Immature natural killer cell (primary cell): ENCODE results near the gene C11orf65. TPM values are rescaled to one million over a fixed set of nuclear protein-coding genes. Genes with fewer than 3 reads are reported as not detected.
"Not testable (repeated sequence)": the region's sequence is repeated elsewhere in the genome, so short reads cannot be mapped to it uniquely, and the experiment has no call there.

Experiments used
- DNase-seq, 3 donors: peaks; one replicate each; pipeline ENCODE4 v3.0.0; 2022; ENCODE audit warnings: mixed read lengths in 1 of 3
- H3K27ac Mint-ChIP-seq, 6 donors: one replicate each; pipeline ENCODE4 v1.8.0; 2020; ENCODE audit warnings: mixed read lengths in 6 of 6, mild to moderate bottlenecking in 5 of 6, inconsistent platforms in 4 of 6, moderate library complexity in 3 of 6
- H3K27me3 Mint-ChIP-seq, 3 donors: one replicate each; pipeline ENCODE4 v1.8.0; 2020 to 2021; ENCODE audit warnings: low read depth in 3 of 3, mild to moderate bottlenecking in 3 of 3, mixed read lengths in 3 of 3, moderate library complexity in 3 of 3, inconsistent platforms in 1 of 3
- H3K36me3 Mint-ChIP-seq, 3 donors: one replicate each; pipeline ENCODE4 v1.8.0; 2020; ENCODE audit warnings: mixed read lengths in 3 of 3, inconsistent platforms in 2 of 3, mild to moderate bottlenecking in 2 of 3
- H3K4me1 Mint-ChIP-seq, 2 donors: one replicate each; pipeline ENCODE4 v1.8.0; 2020; ENCODE audit warnings: inconsistent platforms in 2 of 2, mild to moderate bottlenecking in 2 of 2, mixed read lengths in 2 of 2, moderate library complexity in 1 of 2
- H3K4me3 Mint-ChIP-seq, 5 donors: one replicate each; pipeline ENCODE4 v1.8.0; 2020; ENCODE audit warnings: mild to moderate bottlenecking in 5 of 5, mixed read lengths in 5 of 5, inconsistent platforms in 3 of 5, moderate library complexity in 3 of 5
- H3K9me3 Mint-ChIP-seq, 6 donors: one replicate each; pipeline ENCODE4 v1.8.0; 2020; ENCODE audit warnings: mild to moderate bottlenecking in 6 of 6, mixed read lengths in 6 of 6, inconsistent platforms in 4 of 6, moderate library complexity in 3 of 6
- polyA plus RNA-seq, 3 donors: library from polyadenylated mRNA; unstranded; fragments of 300-500 nt; fragmentation: Illumina TruSeq; gene quantifications; one replicate each; pipeline ENCODE4 v1.2.3, GENCODE V29; 2021

Gene C11orf65
- polyA plus RNA-seq, 3 donors from 2014 or later, result 0.37 to 1.7 TPM; not detected in 1

- Mint-ChIP-seq H3K9me3 (no peaks in the 10 kb centered on the region), H3K27me3 (peaks cover 0 to 3% (median 0%) of the 10 kb centered on the region in 3 donors), H3K4me3 (no peak overlapping the region), H3K36me3 (no peaks in the 10 kb centered on the region), H3K27ac (no peak overlapping the region), H3K4me1 (no peaks in the 10 kb centered on the region)
- no peak for DNase-seq
Observed at GRCh38 chr11:108388576-108388975, 78.8 kb downstream of the C11orf65 start.

GRCh38 chr11:108373505-108373904, 93.8 kb downstream of the C11orf65 start:
- H3K9me3 Mint-ChIP-seq, result peaks cover 0 to 10% (median 5%) of the 10 kb centered on the region in 6 donors
- not testable (repeated sequence) for H3K27me3 Mint-ChIP-seq

GRCh38 chr11:108370990-108371389, 96.3 kb downstream of the C11orf65 start:
- Mint-ChIP-seq H3K4me3 (no peak overlapping the region), H3K27ac (peak overlapping the region in 3 of 6 donors; percentile 12 to 78 (median 76)), H3K36me3 (peaks cover 25 to 35% (median 30%) of the 10 kb centered on the region in 3 donors), H3K9me3 (peaks cover 0 to 10% (median 4%) of the 10 kb centered on the region in 6 donors), H3K4me1 (no peaks in the 10 kb centered on the region), H3K27me3 (peaks cover 0 to 3% (median 0%) of the 10 kb centered on the region in 3 donors)
- DNase-seq, result no peak

More at GRCh38 chr11:108373505-108373904, 93.8 kb downstream of the C11orf65 start:
- H3K27ac Mint-ChIP-seq, H3K4me1 Mint-ChIP-seq, DNase-seq, H3K4me3 Mint-ChIP-seq: not testable (repeated sequence)
- H3K36me3 Mint-ChIP-seq, result peaks cover 9 to 27% (median 19%) of the 10 kb centered on the region in 3 donors

GRCh38 chr11:108370315-108370714, 97.0 kb downstream of the C11orf65 start:
- peaks cover 0 to 10% (median 4%) of the 10 kb centered on the region in 6 donors for H3K9me3 Mint-ChIP-seq
- H3K4me1 Mint-ChIP-seq, result no peaks in the 10 kb centered on the region
- no peak for DNase-seq
- H3K36me3 Mint-ChIP-seq, result peaks cover 27 to 37% (median 31%) of the 10 kb centered on the region in 3 donors
- peaks cover 0 to 3% (median 0%) of the 10 kb centered on the region in 3 donors for H3K27me3 Mint-ChIP-seq
- peak overlapping the region in 3 of 6 donors; percentile 16 to 76 (median 68) for H3K27ac Mint-ChIP-seq
- H3K4me3 Mint-ChIP-seq, result no peak overlapping the region

GRCh38 chr11:108369064-108369463, 98.3 kb downstream of the C11orf65 start:
- Mint-ChIP-seq H3K27me3 (peaks cover 0 to 3% (median 0%) of the 10 kb centered on the region in 3 donors), H3K27ac (peak overlapping the region in 5 of 6 donors; percentile 2 to 64 (median 21)), H3K4me1 (no peaks in the 10 kb centered on the region), H3K36me3 (peaks cover 36 to 48% (median 37%) of the 10 kb centered on the region in 3 donors), H3K4me3 (no peak overlapping the region), H3K9me3 (peaks cover 0 to 5% (median 2%) of the 10 kb centered on the region in 6 donors)
- no peak for DNase-seq

- peak overlapping the region in 4 of 6 donors; percentile 5 to 69 (median 38) for H3K27ac Mint-ChIP-seq
- no peaks in the 10 kb centered on the region for H3K4me1 Mint-ChIP-seq
- H3K36me3 Mint-ChIP-seq, result peaks cover 34 to 47% (median 37%) of the 10 kb centered on the region in 3 donors
- peaks cover 0 to 3% (median 0%) of the 10 kb centered on the region in 3 donors for H3K27me3 Mint-ChIP-seq
- no peak overlapping the region for H3K4me3 Mint-ChIP-seq
- no peak for DNase-seq
- peaks cover 0 to 1% (median under 1%) of the 10 kb centered on the region in 6 donors for H3K9me3 Mint-ChIP-seq
Observed at GRCh38 chr11:108368134-108368533, 99.2 kb downstream of the C11orf65 start.

- H3K9me3 Mint-ChIP-seq, result no peaks in the 10 kb centered on the region
- peak overlapping the region in 3 of 6 donors; percentile 27 to 52 (median 52) for H3K27ac Mint-ChIP-seq
- H3K4me3 Mint-ChIP-seq, result no peak overlapping the region
Observed at GRCh38 chr11:108364159-108364558, 103.2 kb downstream of the C11orf65 start.

GRCh38 chr11:108351468-108351867, 115.9 kb downstream of the C11orf65 start:
- Mint-ChIP-seq H3K9me3 (no peaks in the 10 kb centered on the region), H3K36me3 (peaks cover 44 to 77% (median 59%) of the 10 kb centered on the region in 3 donors), H3K27me3 (no peaks in the 10 kb centered on the region), H3K27ac (peak overlapping the region in 4 of 6 donors; percentile 1 to 64 (median 32)), H3K4me1 (peaks cover 2 to 30% of the 10 kb centered on the region in 2 donors), H3K4me3 (no peak overlapping the region)
- DNase-seq, result no peak

More at GRCh38 chr11:108364159-108364558, 103.2 kb downstream of the C11orf65 start:
- peaks cover 0 to 7% (median 0%) of the 10 kb centered on the region in 3 donors for H3K27me3 Mint-ChIP-seq
- H3K4me1 Mint-ChIP-seq, result peaks cover 0 to 4% of the 10 kb centered on the region in 2 donors
- no peak for DNase-seq
- H3K36me3 Mint-ChIP-seq, result peaks cover 24 to 31% (median 25%) of the 10 kb centered on the region in 3 donors

- H3K27me3 Mint-ChIP-seq, result no peaks in the 10 kb centered on the region
- peaks cover 5 to 55% (median 39%) of the 10 kb centered on the region in 3 donors for H3K36me3 Mint-ChIP-seq
- peaks cover 14 to 37% of the 10 kb centered on the region in 2 donors for H3K4me1 Mint-ChIP-seq
- peak overlapping the region in 4 of 6 donors; percentile 33 to 67 (median 51) for H3K27ac Mint-ChIP-seq
- H3K4me3 Mint-ChIP-seq, result no peak overlapping the region
- H3K9me3 Mint-ChIP-seq, result no peaks in the 10 kb centered on the region
- DNase-seq, result no peak
Observed at GRCh38 chr11:108346451-108346850, 120.9 kb downstream of the C11orf65 start.

- H3K27me3 Mint-ChIP-seq, result no peaks in the 10 kb centered on the region
- H3K4me1 Mint-ChIP-seq, result peaks cover 14 to 43% of the 10 kb centered on the region in 2 donors
- peak overlapping the region in 3 of 6 donors; percentile 12 to 60 (median 55) for H3K27ac Mint-ChIP-seq
- DNase-seq, result no peak
- no peak overlapping the region for H3K4me3 Mint-ChIP-seq
- H3K9me3 Mint-ChIP-seq, result no peaks in the 10 kb centered on the region
- peaks cover 4 to 53% (median 37%) of the 10 kb centered on the region in 3 donors for H3K36me3 Mint-ChIP-seq
Observed at GRCh38 chr11:108345767-108346166, 121.6 kb downstream of the C11orf65 start.

GRCh38 chr11:108343714-108344113, 123.6 kb downstream of the C11orf65 start:
- Mint-ChIP-seq H3K9me3 (no peaks in the 10 kb centered on the region), H3K4me1 (peaks cover 12 to 31% of the 10 kb centered on the region in 2 donors), H3K36me3 (peaks cover under 1 to 35% (median 29%) of the 10 kb centered on the region in 3 donors), H3K27ac (peak overlapping the region; percentile 20 to 83 (median 60)), H3K27me3 (no peaks in the 10 kb centered on the region), H3K4me3 (no peak overlapping the region)
- DNase-seq, result no peak

- Mint-ChIP-seq H3K9me3 (no peaks in the 10 kb centered on the region), H3K36me3 (peaks cover 4 to 31% (median 26%) of the 10 kb centered on the region in 3 donors)
Observed at GRCh38 chr11:108341654-108342053, 125.7 kb downstream of the C11orf65 start.

GRCh38 chr11:108340973-108341372, 126.4 kb downstream of the C11orf65 start:
- no peak for DNase-seq
- peaks cover 4 to 28% (median 24%) of the 10 kb centered on the region in 3 donors for H3K36me3 Mint-ChIP-seq
- no peaks in the 10 kb centered on the region for H3K9me3 Mint-ChIP-seq
- no peak overlapping the region for H3K4me3 Mint-ChIP-seq
- H3K27ac Mint-ChIP-seq, result peak overlapping the region in 5 of 6 donors; percentile 25 to 81 (median 36)
- peaks cover 0 to 1% (median 0%) of the 10 kb centered on the region in 3 donors for H3K27me3 Mint-ChIP-seq
- H3K4me1 Mint-ChIP-seq, result peaks cover 12 to 22% of the 10 kb centered on the region in 2 donors

More at GRCh38 chr11:108341654-108342053, 125.7 kb downstream of the C11orf65 start:
- H3K27me3 Mint-ChIP-seq, result no peaks in the 10 kb centered on the region
- peaks cover 12 to 22% of the 10 kb centered on the region in 2 donors for H3K4me1 Mint-ChIP-seq
- H3K27ac Mint-ChIP-seq, result no peak overlapping the region
- no peak for DNase-seq
- H3K4me3 Mint-ChIP-seq, result no peak overlapping the region

- H3K4me3 Mint-ChIP-seq, result no peak overlapping the region
- peaks cover 17 to 32% (median 29%) of the 10 kb centered on the region in 3 donors for H3K36me3 Mint-ChIP-seq
Observed at GRCh38 chr11:108338750-108339149, 128.6 kb downstream of the C11orf65 start.

More at GRCh38 chr11:108338750-108339149, 128.6 kb downstream of the C11orf65 start:
- DNase-seq, result no peak
- peak overlapping the region in 5 of 6 donors; percentile 13 to 74 (median 62) for H3K27ac Mint-ChIP-seq
- peaks cover 0 to 4% (median 0%) of the 10 kb centered on the region in 3 donors for H3K27me3 Mint-ChIP-seq
- H3K4me1 Mint-ChIP-seq, result peaks cover 0 to 7% of the 10 kb centered on the region in 2 donors
- no peaks in the 10 kb centered on the region for H3K9me3 Mint-ChIP-seq
